GM21367 (cell line): ENCODE results near the gene RIIAD1.
"Not testable (repeated sequence)": the region's sequence is repeated elsewhere in the genome, so short reads cannot be mapped to it uniquely, and the experiment has no call there.

Experiments used
- ATAC-seq: cut with Tn5 transposase; IDR thresholded peaks from one replicate; pipeline ENCODE4 v1.9.1; 2021; ENCODE audit not compliant: unreplicated experiment

RIIAD1 gene

GRCh38 chr1:151720974-151721787, at the start of gene RIIAD1:
RIIAD1 (plus strand) TSS chr1:151721522; CDS start chr1:151721537, 15 bp downstream.
- no peak for ATAC-seq

GRCh38 chr1:151673407-151673806, 47.9 kb upstream of the RIIAD1 start:
- no peak for ATAC-seq

- no peak for ATAC-seq
Measured at GRCh38 chr1:151680391-151680790, 40.9 kb upstream of the RIIAD1 start.

- no peak for ATAC-seq
Measured at GRCh38 chr1:151680826-151681225, 40.5 kb upstream of the RIIAD1 start.

GRCh38 chr1:151681923-151682322, 39.4 kb upstream of the RIIAD1 start:
- no peak for ATAC-seq

- ATAC-seq: not testable (repeated sequence)
Measured at GRCh38 chr1:151682901-151683300, 38.4 kb upstream of the RIIAD1 start.

GRCh38 chr1:151684128-151684527, 37.2 kb upstream of the RIIAD1 start:
- ATAC-seq: no peak

- no peak for ATAC-seq
Measured at GRCh38 chr1:151686561-151686960, 34.8 kb upstream of the RIIAD1 start.

- no peak for ATAC-seq
Measured at GRCh38 chr1:151689494-151689893, 31.8 kb upstream of the RIIAD1 start.

GRCh38 chr1:151692226-151692625, 29.1 kb upstream of the RIIAD1 start:
- ATAC-seq: no peak

GRCh38 chr1:151693057-151693651, 28.2 kb upstream of the RIIAD1 start:
- no peak for ATAC-seq

GRCh38 chr1:151701515-151701914, 19.8 kb upstream of the RIIAD1 start:
- no peak for ATAC-seq

- ATAC-seq: no peak
Measured at GRCh38 chr1:151702936-151703335, 18.4 kb upstream of the RIIAD1 start.

- no peak for ATAC-seq
Measured at GRCh38 chr1:151703813-151704212, 17.5 kb upstream of the RIIAD1 start.

- ATAC-seq: no peak
Measured at GRCh38 chr1:151704246-151704645, 17.1 kb upstream of the RIIAD1 start.

GRCh38 chr1:151705146-151705545, 16.2 kb upstream of the RIIAD1 start:
- ATAC-seq: no peak

- ATAC-seq: no peak
Measured at GRCh38 chr1:151705753-151706463, 15.4 kb upstream of the RIIAD1 start.

GRCh38 chr1:151706464-151707415, 14.6 kb upstream of the RIIAD1 start:
- ATAC-seq: no peak

- ATAC-seq: no peak
Measured at GRCh38 chr1:151707541-151708065, 13.7 kb upstream of the RIIAD1 start.

GRCh38 chr1:151708891-151709290, 12.4 kb upstream of the RIIAD1 start:
- no peak for ATAC-seq
